Common myeloid progenitor, CD34-positive (primary cell): ENCODE measurements around the gene SLCO4A1.

Experiments
- CTCF ChIA-PET: fragments of 350-600 bp; sonication (Branson Sonifier 250); formaldehyde crosslinking; loops from one replicate; lab custom pipeline; 2021; ENCODE audit warnings: antibody characterized with exemption; lab: Charles Lee
- POLR2A ChIA-PET: fragments of 350-600 bp; sonication (Branson Sonifier 250); formaldehyde crosslinking; loops from one replicate; lab custom pipeline; 2021; ENCODE audit warnings: antibody characterized with exemption; lab: Charles Lee
- DNase-seq, 3 donors: peaks; one replicate each; pipeline versions ENCODE4 v3.0.0 to v3.0.0-alpha.2; 2013
- H3K27ac ChIP-seq, 2 experiments: 1 replicate in 1 of 2; 2 replicates in 1 of 2; pipeline ENCODE4 v1.7.0; 2013; ENCODE audit warnings: inconsistent platforms in 2 of 2, low read length in 2 of 2, mild to moderate bottlenecking in 2 of 2, low read depth in 1 of 2, moderate library complexity in 1 of 2; ENCODE audit not compliant: severe bottlenecking in 2 of 2, insufficient read depth in 1 of 2, poor library complexity in 1 of 2
- H3K27me3 ChIP-seq, 5 experiments: replicated peaks in 2 of 5; 1 replicate in 3 of 5; 2 replicates in 2 of 5; pipeline versions ENCODE4 v1.6.1 to v1.7.0; 2013; ENCODE audit warnings: low read length in 4 of 5, mild to moderate bottlenecking in 2 of 5, moderate library complexity in 2 of 5, inconsistent platforms in 1 of 5; ENCODE audit not compliant: insufficient read depth in 5 of 5, control insufficient read depth in 4 of 5
- H3K36me3 ChIP-seq, 4 experiments: 1 replicate in 2 of 4; 2 replicates in 2 of 4; pipeline versions ENCODE4 v1.6.1 to v1.7.0; 2013; ENCODE audit warnings: low read length in 3 of 4, control low read depth in 1 of 4, mild to moderate bottlenecking in 1 of 4; ENCODE audit not compliant: control insufficient read depth in 4 of 4, insufficient read depth in 4 of 4
- H3K4me1 ChIP-seq, 4 experiments: 1 replicate in 3 of 4; 2 replicates in 1 of 4; pipeline versions ENCODE4 v1.6.1 to v1.7.1; 2013; ENCODE audit warnings: low read length in 3 of 4, mild to moderate bottlenecking in 3 of 4, control low read depth in 1 of 4, inconsistent platforms in 1 of 4, moderate library complexity in 1 of 4; ENCODE audit not compliant: control insufficient read depth in 4 of 4, insufficient read depth in 4 of 4; ENCODE audit errors: control extremely low read depth in 1 of 4
- H3K4me3 ChIP-seq, 7 experiments: 1 replicate in 4 of 7; 2 replicates in 3 of 7; pipeline versions ENCODE4 v1.5.1 to v1.7.0; 2013; ENCODE audit warnings: mild to moderate bottlenecking in 7 of 7, low read length in 6 of 7, moderate library complexity in 6 of 7, inconsistent platforms in 2 of 7, low read depth in 2 of 7, control low read depth in 1 of 7; ENCODE audit not compliant: insufficient read depth in 4 of 7, control insufficient read depth in 1 of 7; ENCODE audit errors: extremely low read depth in 1 of 7
- H3K9me3 ChIP-seq, 5 experiments: 1 replicate in 4 of 5; 2 replicates in 1 of 5; pipeline versions ENCODE4 v1.6.1 to v1.7.1; 2013; ENCODE audit warnings: low read length in 4 of 5, mild to moderate bottlenecking in 2 of 5, inconsistent platforms in 1 of 5, low read depth in 1 of 5, moderate library complexity in 1 of 5; ENCODE audit not compliant: control insufficient read depth in 4 of 5, insufficient read depth in 2 of 5; ENCODE audit errors: control extremely low read depth in 1 of 5
- WGBS: methylation state at CpG from one replicate; pipeline ENCODE4 v1.1.5; 2013; ENCODE audit not compliant: insufficient coverage; 5-methylcytosine and 5-hydroxymethylcytosine counted together

Gene SLCO4A1

DNA sequence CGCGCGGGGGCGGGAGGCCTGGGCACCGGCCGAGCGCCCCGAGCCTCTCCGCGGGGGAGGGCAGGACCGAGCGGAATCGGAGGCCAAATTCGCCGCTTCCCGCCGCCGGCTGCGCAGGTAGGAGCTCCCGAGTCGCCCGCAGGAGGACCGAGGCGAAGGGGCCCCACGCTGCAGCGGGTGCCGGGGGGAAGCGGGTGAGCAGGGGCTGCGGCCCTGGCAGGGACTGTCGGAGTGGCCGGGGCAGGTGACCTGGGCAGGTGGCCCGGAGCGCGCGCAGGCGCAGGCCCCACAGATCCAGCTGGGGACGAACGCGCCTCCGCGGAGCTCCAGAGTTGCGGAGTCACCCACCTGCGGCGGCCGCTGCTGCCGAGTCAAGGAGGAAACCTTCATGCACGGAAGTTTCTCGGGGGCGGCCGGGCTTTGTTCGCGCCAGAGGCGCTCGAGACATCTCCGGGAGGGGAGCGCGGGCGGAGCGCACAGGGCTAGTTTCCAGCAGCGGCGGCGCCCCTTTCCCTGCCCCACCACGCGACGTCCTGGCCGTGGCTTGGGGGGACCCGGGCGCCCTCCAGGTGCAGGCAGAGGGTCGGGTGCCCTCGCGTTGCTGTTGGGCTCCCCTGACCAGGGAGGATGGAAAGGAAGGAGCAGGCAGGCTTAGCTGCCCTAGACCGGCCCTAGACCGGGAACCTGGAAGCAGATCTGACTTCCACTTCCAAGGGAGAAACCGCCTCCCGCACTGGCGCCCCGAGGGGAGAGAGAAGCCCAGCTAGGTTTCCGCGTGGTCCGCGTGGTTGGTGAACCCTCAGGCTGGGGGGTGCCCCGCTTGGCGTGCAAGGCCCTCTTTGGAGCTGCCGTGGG lies 590 bp downstream of the SLCO4A1 start:
- CTCF ChIA-PET = interaction anchor here (1.0 to 4.9 kb wide), 9 partner anchors 8 to 146 kb away, joined by 3 to 36 read pairs (median 5); no protein-coding TSS in a partner anchor
- WGBS = 4% methylated on average over 65 of the region's 84 CpGs
- POLR2A ChIA-PET = interaction anchor here (1.8 to 3.8 kb wide), 5 partner anchors 8 to 39 kb away, joined by 6 to 31 read pairs (median 19); no protein-coding TSS in a partner anchor

DNA sequence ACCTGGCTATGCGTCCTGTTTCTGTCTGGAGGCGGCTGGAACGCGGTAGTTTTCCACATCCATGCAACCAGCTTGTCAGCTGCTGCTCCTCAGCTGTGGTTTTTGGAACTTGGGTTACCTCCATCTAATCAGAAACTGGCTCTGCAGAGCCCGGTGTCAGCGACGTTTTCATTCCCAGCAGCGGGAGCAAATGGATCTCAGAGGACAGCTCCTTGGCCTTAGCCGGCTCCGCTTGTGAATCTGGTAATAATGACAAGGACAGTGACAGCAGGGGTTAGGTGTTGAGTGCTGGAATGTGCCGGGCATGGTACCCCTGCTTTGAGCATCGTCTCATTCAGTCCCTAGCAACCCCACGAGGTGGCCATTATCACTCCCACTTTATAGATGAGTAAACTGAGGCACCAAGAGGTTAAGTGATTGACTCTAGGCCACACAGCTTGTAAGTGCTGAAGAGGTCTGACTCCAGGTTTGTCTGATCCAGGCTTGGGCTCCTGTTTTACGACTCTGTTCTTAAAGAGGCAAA lies 1.3 kb downstream of the SLCO4A1 start:
- POLR2A ChIA-PET = interaction anchor here (1.8 to 3.8 kb wide), 3 partner anchors 15 to 40 kb away, joined by 6 to 31 read pairs (median 16); no protein-coding TSS in a partner anchor
- CTCF ChIA-PET = interaction anchor here (1.2 to 4.9 kb wide), 6 partner anchors 8 to 144 kb away, joined by 3 to 36 read pairs (median 4); no protein-coding TSS in a partner anchor
- H3K4me3 ChIP-seq = peak overlapping the region in 6 of 7 experiments; percentile 54 to 82 (median 68)

More for the DNA sequence above, 590 bp downstream of the SLCO4A1 start:
- Histone ChIP-seq H3K4me1 (peaks cover 0 to 61% (median 52%) of the 10 kb centered on the region in 4 experiments), H3K27me3 (no peaks in the 10 kb centered on the region), H3K9me3 (no peaks in the 10 kb centered on the region), H3K36me3 (peaks cover 0 to 30% (median 0%) of the 10 kb centered on the region in 4 experiments), H3K4me3 (peak overlapping the region; percentile 54 to 82 (median 67)), H3K27ac (no peak overlapping the region)
- peak; percentile 31 to 76 (median 66) for DNase-seq

DNA sequence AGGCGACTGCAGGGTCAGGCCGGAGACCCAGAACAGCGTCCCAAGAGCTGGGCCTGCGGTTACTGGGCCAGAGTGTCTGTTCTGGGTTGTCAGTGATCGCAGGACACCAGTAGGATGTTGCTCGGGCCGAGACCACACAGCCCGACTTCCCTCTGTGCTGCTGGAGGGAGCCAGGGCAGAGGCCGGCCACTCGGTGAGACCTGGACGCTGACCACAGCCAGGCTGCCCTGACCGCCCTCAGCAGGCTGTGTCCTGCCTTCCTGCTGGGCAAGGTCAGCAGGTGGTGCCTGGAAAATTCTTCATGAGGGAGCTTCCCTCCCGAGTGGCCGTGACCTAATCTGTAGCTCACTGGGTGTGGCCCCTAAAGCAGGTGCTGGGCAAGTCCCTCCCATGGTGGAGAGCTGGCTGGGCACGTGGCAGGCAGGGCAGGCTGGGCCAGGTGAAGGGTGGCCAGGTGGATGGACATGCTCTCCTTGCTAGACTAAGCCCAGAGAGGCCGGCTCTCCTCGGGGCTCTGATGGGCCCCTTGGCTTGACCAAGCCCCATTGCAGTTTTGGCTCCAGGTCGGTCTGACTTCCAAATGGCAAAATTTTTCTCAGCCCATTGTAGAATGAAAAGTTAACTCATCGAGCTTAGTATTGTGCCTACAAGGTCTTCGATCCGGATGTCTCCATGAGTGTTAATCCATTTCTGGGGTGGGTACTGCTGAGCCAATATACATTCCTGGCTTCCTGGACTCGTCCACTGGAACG lies 1.9 kb downstream of the SLCO4A1 start:
- ChIA-PET CTCF (interaction anchor here (1.1 to 4.9 kb wide), 7 partner anchors 7 to 145 kb away, joined by 3 to 36 read pairs (median 4); no protein-coding TSS in a partner anchor), POLR2A (interaction anchor here (3.6 to 3.8 kb wide), 2 partner anchors 26 to 41 kb away, joined by 16 to 31 read pairs; no protein-coding TSS in a partner anchor)
- Histone ChIP-seq H3K36me3 (peaks cover 0 to 44% (median 1%) of the 10 kb centered on the region in 4 experiments), H3K4me3 (peak overlapping the region in 1 of 7 experiments; percentile 82), H3K4me1 (peaks cover 0 to 75% (median 52%) of the 10 kb centered on the region in 4 experiments), H3K27me3 (no peaks in the 10 kb centered on the region), H3K27ac (no peak overlapping the region), H3K9me3 (no peaks in the 10 kb centered on the region)
- 96% methylated on average over 23 of the region's 23 CpGs for WGBS
- DNase-seq = no peak

More for the DNA sequence above, 1.3 kb downstream of the SLCO4A1 start:
- 86% methylated on average over 12 of the region's 14 CpGs for WGBS
- H3K4me1 ChIP-seq = peaks cover 0 to 68% (median 52%) of the 10 kb centered on the region in 4 experiments
- no peak overlapping the region for H3K27ac ChIP-seq
- DNase-seq = no peak
- peaks cover 0 to 37% (median 0%) of the 10 kb centered on the region in 4 experiments for H3K36me3 ChIP-seq
- H3K9me3 ChIP-seq = no peaks in the 10 kb centered on the region
- no peaks in the 10 kb centered on the region for H3K27me3 ChIP-seq

DNA sequence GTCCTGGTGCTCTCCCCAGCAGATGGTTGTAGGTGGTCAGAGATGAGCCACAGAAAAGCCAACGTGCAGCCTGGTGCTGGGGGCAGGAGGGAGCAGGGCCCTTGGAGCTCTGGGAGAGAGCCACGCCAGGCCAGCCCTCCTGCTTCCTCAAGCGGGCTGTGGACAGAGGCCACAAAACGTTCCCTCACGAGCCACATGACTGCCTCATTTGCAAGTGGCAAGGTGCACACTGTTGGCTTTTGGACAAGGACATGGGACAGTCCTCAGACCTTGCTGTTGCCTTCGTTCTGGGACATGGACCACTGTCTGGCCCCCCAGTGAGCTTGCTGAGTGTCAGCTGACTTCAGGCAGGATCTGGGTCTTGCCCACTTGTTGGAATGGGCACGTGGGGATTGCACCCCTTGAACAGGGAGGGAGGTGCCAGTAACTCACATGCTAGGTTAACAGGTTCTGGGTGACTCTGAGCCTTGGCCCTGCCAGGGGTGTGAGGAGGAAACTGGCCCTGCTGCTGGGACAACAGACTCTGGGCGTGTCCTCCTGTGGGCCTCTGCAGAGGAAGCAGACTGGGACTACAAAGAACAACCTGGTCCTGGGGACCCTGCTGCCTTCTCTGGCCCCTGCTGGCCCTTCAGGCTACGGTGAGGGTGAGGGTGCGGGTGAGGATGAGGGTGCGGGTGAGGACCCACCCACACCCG lies 2.6 kb downstream of the SLCO4A1 start:
- CTCF ChIA-PET = interaction anchor here (1.1 to 4.9 kb wide), 4 partner anchors 20 to 145 kb away, joined by 3 to 36 read pairs (median 16); no protein-coding TSS in a partner anchor
- H3K4me3 ChIP-seq = peak overlapping the region in 1 of 7 experiments; percentile 82
- H3K36me3 ChIP-seq = peaks cover 0 to 51% (median 4%) of the 10 kb centered on the region in 4 experiments
- DNase-seq = no peak
- H3K4me1 ChIP-seq = peaks cover 0 to 82% (median 51%) of the 10 kb centered on the region in 4 experiments
- 58% methylated on average over 8 of the region's 12 CpGs for WGBS
- POLR2A ChIA-PET = interaction anchor here (0.5 to 3.8 kb wide), 2 partner anchors 16 to 27 kb away, joined by 6 to 31 read pairs; no protein-coding TSS in a partner anchor
- no peaks in the 10 kb centered on the region for H3K9me3 ChIP-seq
- no peak overlapping the region for H3K27ac ChIP-seq
- no peaks in the 10 kb centered on the region for H3K27me3 ChIP-seq

DNA sequence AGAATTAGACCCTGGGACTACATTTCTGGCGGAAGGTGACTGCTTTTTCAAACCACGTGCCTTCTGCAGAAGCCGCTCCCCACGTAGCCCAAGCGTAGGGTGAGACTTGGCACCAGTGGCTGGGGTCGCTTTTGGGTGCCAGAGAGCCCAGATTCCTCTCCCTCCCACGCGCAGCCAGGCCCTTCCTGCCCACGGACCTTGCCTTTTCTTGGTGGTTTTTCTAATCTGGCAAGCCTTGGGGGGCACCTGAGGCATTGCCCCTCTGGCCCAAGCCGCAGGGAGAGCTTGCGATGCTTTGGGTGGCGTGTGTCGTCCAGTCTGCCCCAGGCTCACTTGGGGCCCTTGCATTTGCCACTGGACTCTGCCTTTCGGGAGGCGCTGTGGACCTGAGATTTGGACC lies 3.3 kb downstream of the SLCO4A1 start:
- Histone ChIP-seq H3K9me3 (no peaks in the 10 kb centered on the region), H3K36me3 (peaks cover 0 to 58% (median 6%) of the 10 kb centered on the region in 4 experiments), H3K27ac (no peak overlapping the region), H3K27me3 (no peaks in the 10 kb centered on the region), H3K4me3 (no peak overlapping the region), H3K4me1 (peaks cover 0 to 88% (median 49%) of the 10 kb centered on the region in 4 experiments)
- 94% methylated on average over 15 of the region's 15 CpGs for WGBS
- POLR2A ChIA-PET = interaction anchor here (0.5 kb wide), 1 partner anchor 17 kb away, joined by 6 read pairs; no protein-coding TSS in a partner anchor
- DNase-seq = no peak
- CTCF ChIA-PET = interaction anchor here (1.1 kb wide), 1 partner anchor 23 kb away, joined by 3 read pairs; no protein-coding TSS in a partner anchor
